Calu3 (cell line): Measurements from ENCODE around the gene WDR82. TPM values are rescaled to one million over a fixed set of nuclear protein-coding genes. Genes with fewer than 3 reads are reported as not detected.

Experiments
- BruUV-seq: library from RNA; stranded (reverse); fragments of 400-500 nt; replicated peaks from 2 replicates; lab custom pipeline; 2021; lab: Mats Ljungman, UMichigan
- CTCF ChIA-PET: fragments of 300-600 bp; sonication (Branson Sonifier 250); formaldehyde crosslinking; loops from one replicate; lab custom pipeline; 2022; ENCODE audit warnings: antibody characterized with exemption; lab: Charles Lee
- DNase-seq: peaks from one replicate; pipeline ENCODE4 v3.0.0; 2022
- H3K27ac Mint-ChIP-seq: one replicate; pipeline ENCODE4 v1.8.0; 2022; ENCODE audit warnings: mixed read lengths; ENCODE audit not compliant: unreplicated experiment
- H3K27me3 Mint-ChIP-seq: one replicate; pipeline ENCODE4 v1.8.0; 2022; ENCODE audit warnings: mixed read lengths; ENCODE audit not compliant: unreplicated experiment
- H3K36me3 Mint-ChIP-seq: one replicate; pipeline ENCODE4 v1.8.0; 2022; ENCODE audit warnings: mild to moderate bottlenecking, moderate library complexity, mixed read lengths; ENCODE audit not compliant: insufficient read depth, unreplicated experiment
- H3K4me1 Mint-ChIP-seq: one replicate; pipeline ENCODE4 v1.8.0; 2022; ENCODE audit warnings: mild to moderate bottlenecking, low read depth, mixed read lengths; ENCODE audit not compliant: unreplicated experiment
- H3K4me3 Mint-ChIP-seq: one replicate; pipeline ENCODE4 v1.8.0; 2022; ENCODE audit warnings: mild to moderate bottlenecking, low read depth, moderate library complexity, mixed read lengths; ENCODE audit not compliant: unreplicated experiment
- H3K9me3 Mint-ChIP-seq: one replicate; pipeline ENCODE4 v1.8.0; 2022; ENCODE audit warnings: low read depth, mixed read lengths; ENCODE audit not compliant: unreplicated experiment
- intact Hi-C: fragments of 100-400 bp; cut with micrococcal nuclease; formaldehyde crosslinking; loops from one replicate; pipeline ENCODE4 v1.10.0; 2022; ENCODE audit not compliant: unreplicated experiment
- total RNA-seq: library from RNA; stranded (reverse); gene quantifications from 2 replicates; pipeline ENCODE4 v1.2.3, GENCODE V29; 2022
- TF ChIP-seq, protein P1 (sequence below): fragments of 200-600 bp; IDR thresholded peaks from one replicate; pipeline ENCODE4 v1.8.0; 2022; ENCODE audit warnings: antibody characterized with exemption; ENCODE audit not compliant: unreplicated experiment

WDR82 gene
- total RNA-seq, 1 experiment from 2014 or later = 59.7 TPM

DNA sequence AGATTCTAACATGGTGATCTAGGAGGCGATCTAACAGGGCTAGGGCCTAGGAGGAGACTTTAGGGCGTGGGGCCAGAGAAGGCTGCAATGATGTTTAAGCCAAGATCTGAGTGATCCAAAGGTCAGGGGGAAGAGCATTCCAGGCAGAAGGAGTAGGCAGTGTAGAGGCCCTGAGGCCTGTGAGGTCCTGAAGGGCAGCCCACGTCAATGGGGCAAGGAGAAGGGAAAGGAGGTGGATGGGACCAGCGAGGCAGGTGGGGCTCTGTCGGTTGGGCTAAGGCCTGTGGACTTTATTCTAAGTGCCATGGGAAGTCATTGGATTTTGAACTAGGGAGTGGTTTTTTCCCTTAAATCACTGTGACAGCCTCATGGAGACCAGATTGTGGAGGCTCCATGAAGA lies 27.5 kb upstream of the WDR82 start:
- CTCF ChIA-PET = no interaction called here
- no peak for DNase-seq
- BruUV-seq = no TSS peak
- intact Hi-C loops = no loop called here
- H3K9me3 Mint-ChIP-seq = no peaks in the 10 kb centered on the region
- TF ChIP-seq, protein P1, sequence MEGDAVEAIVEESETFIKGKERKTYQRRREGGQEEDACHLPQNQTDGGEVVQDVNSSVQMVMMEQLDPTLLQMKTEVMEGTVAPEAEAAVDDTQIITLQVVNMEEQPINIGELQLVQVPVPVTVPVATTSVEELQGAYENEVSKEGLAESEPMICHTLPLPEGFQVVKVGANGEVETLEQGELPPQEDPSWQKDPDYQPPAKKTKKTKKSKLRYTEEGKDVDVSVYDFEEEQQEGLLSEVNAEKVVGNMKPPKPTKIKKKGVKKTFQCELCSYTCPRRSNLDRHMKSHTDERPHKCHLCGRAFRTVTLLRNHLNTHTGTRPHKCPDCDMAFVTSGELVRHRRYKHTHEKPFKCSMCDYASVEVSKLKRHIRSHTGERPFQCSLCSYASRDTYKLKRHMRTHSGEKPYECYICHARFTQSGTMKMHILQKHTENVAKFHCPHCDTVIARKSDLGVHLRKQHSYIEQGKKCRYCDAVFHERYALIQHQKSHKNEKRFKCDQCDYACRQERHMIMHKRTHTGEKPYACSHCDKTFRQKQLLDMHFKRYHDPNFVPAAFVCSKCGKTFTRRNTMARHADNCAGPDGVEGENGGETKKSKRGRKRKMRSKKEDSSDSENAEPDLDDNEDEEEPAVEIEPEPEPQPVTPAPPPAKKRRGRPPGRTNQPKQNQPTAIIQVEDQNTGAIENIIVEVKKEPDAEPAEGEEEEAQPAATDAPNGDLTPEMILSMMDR = no peak
- H3K36me3 Mint-ChIP-seq = no peaks in the 10 kb centered on the region
- no peaks in the 10 kb centered on the region for H3K27me3 Mint-ChIP-seq
- no peak overlapping the region for H3K4me3 Mint-ChIP-seq
- no peak overlapping the region for H3K27ac Mint-ChIP-seq
- no peaks in the 10 kb centered on the region for H3K4me1 Mint-ChIP-seq

DNA sequence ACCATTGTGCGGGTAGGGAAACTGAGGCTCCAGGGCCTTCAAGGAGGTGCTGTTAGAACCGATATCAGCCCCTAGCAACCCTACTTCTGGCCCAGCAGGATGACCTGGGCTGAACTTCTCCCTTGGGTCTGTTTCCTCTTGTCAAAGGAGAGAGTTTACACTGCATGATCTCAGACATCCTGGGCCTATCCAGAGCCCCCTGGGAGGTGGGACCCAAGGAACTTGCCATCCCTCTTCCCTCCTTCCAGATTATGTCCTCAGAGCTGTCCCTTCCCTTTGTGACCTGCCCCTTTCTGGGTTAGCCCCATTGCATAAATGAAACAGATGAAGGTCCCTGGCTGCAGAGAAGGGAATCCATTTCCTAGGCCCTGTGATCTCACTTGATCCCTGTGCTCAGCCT lies 25.4 kb upstream of the WDR82 start:
- TF ChIP-seq, protein P1 = no peak
- no peak overlapping the region for H3K4me3 Mint-ChIP-seq
- H3K36me3 Mint-ChIP-seq = peaks cover 5% of the 10 kb centered on the region
- H3K27ac Mint-ChIP-seq = no peak overlapping the region
- no peaks in the 10 kb centered on the region for H3K9me3 Mint-ChIP-seq
- no peaks in the 10 kb centered on the region for H3K27me3 Mint-ChIP-seq
- BruUV-seq = no TSS peak
- no peaks in the 10 kb centered on the region for H3K4me1 Mint-ChIP-seq
- no peak for DNase-seq
- CTCF ChIA-PET = no interaction called here
- intact Hi-C loops = no loop called here

GRCh38 chr3:52302426-52303145 lies 24.1 kb upstream of the WDR82 start:
- intact Hi-C loops = no loop called here
- CTCF ChIA-PET = no interaction called here

DNA sequence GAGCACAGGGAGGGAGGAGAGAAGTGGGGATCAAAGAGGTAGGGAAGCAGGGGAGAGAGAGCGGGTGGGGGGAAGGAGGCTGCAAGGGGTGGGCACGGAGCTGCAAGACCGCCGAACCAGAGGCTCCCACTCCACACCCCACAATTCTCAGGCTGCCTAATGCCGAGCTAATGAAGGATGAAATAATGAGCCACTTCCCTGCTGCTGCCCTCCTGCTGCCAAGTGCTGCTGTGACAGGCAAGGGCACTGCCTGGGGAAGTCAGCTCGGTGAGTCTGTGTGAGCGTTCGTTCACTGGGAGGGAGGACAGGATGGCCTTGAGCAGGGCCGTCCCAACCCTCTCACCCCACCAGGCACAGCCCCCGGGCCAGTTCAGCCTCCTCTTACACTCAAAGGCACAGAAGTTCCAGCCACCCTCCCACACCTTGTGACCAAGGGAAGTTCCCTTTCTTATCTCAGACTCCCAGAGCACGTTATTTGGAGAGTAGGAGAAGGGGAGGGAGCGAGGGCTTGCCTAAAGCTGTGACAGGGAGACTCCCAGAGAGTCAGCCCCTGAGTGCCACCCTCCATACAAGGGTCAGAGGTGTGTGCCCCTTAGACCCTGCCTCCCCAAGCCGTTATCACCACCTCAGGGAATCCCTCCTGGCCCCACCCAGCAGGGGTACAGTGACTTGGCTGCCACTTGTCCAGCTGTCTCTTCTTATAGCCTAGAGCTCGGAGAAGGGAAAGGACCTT lies 21.6 kb upstream of the WDR82 start:
- Mint-ChIP-seq H3K27me3 (no peaks in the 10 kb centered on the region), H3K9me3 (no peaks in the 10 kb centered on the region), H3K27ac (no peak overlapping the region), H3K4me3 (no peak overlapping the region), H3K36me3 (peaks cover 5% of the 10 kb centered on the region), H3K4me1 (no peaks in the 10 kb centered on the region)
- CTCF ChIA-PET = interaction anchor here (0.6 to 0.7 kb wide), 3 partner anchors 30 to 47 kb away, joined by 3 read pairs; no protein-coding TSS in a partner anchor
- no TSS peak for BruUV-seq
- TF ChIP-seq, protein P1 = no peak
- intact Hi-C loops = no loop called here
- DNase-seq = no peak

More at GRCh38 chr3:52302426-52303145, 24.1 kb upstream of the WDR82 start:
- H3K27ac Mint-ChIP-seq = no peak overlapping the region
- peaks cover 5% of the 10 kb centered on the region for H3K36me3 Mint-ChIP-seq
- H3K4me3 Mint-ChIP-seq = no peak overlapping the region
- H3K27me3 Mint-ChIP-seq = no peaks in the 10 kb centered on the region
- no peaks in the 10 kb centered on the region for H3K9me3 Mint-ChIP-seq
- no TSS peak for BruUV-seq
- TF ChIP-seq, protein P1 = no peak
- H3K4me1 Mint-ChIP-seq = no peaks in the 10 kb centered on the region
- DNase-seq = no peak
